NCI-H748 (cell line): ENCODE data around the gene PCLO.
A peak's percentile ranks its signal among the peaks of the same experiment; 100 is the strongest.

Experiments
- DNase-seq: peaks from one replicate; lab custom pipeline; 2025; ENCODE audit not compliant: unreplicated experiment; lab: John Stamatoyannopoulos, UW

PCLO gene

DNA sequence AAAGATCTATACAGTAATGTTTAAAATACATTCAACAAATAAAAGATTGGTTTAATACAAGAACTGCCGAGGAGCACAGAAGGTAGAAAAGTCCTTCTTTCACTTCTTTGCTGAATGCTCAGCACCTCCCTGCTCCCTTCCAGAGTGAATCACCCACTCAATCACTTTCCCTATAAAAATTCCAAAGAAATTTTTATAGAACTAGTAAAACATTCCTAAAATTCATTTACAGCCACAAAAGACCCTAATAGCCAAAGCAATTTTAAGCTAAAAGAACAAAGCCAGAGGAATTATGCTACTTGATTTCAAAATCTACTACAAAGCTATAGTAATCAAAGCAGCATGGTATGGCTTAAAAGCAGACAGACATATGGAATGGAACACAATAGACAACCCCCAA, 320.9 kb downstream of the PCLO start:
- DNase-seq = no peak

DNA sequence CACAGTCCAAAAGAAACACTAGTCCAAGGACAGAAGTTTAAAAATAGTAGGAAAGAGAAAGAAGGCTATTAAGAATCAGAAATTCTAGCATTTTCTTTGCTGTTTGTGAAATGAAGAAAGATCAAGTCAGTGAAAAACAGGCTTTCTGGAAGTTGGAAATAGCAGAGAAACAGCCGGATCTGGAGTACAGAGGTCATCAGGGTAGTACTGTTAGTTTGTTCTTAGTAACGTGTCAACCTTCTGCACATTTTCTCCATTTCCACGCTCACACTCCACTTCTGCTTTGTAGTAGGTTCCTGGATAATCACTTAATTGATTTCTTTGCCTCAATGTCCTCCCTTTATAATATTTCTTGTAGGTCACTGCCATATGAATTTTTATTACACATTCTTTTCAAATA, 322.6 kb downstream of the PCLO start:
- DNase-seq = no peak

DNA sequence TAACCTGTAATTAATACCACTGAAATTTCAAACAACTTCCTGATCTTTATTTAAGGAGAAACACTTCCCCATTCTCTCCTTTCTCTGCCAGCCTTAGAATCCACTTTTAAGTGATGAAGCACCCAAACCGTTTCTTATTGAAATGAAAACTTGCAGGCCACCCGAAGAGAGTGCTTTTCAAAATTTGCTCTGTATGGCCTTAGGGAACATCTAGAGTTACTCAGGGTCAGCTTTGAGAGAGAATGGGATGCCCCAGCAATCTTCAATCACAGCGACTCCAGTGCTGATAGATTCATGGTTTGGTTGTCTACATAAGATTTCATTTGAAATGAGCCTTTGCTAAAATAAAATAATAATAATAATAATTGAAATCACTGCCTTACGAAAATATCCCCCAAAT, 323.1 kb downstream of the PCLO start:
- DNase-seq = no peak

DNA sequence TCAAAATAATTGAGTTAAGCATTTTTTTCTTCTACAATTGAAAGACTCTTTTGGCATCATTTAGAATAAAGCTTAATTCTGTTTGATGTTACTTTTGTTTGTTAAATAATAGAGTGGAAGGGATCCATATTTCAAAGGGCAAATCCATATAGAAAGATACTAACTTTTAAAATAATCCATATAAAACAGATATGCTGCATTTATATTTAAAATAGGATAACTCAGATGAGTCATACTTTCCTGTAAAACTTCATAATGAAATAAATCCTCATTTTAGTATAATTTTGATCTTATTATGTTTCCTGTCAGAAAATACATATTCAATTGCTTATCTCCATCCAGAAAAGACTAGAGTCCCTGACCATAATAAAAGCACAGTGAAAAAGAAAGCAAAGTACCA, 323.6 kb downstream of the PCLO start:
- DNase-seq = no peak

DNA sequence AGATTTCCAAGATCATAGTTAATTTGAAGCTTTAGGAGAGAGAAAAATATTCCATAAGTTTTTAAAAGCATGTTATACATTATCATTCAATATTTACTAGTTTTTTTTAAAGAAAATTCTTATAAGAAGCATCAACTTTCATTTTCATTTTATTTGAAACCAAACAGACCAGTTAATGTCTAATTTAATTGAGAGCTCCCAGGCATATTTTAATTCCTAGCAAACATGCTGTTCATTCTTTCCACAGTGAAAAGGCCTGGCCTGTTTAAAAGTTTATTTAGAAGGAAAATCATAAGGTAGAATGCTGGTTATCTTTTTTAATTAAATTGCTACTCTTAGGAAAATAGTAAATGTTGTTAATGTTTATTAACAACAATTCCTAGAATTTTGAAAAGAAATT, 324.4 kb downstream of the PCLO start:
- DNase-seq = no peak

DNA sequence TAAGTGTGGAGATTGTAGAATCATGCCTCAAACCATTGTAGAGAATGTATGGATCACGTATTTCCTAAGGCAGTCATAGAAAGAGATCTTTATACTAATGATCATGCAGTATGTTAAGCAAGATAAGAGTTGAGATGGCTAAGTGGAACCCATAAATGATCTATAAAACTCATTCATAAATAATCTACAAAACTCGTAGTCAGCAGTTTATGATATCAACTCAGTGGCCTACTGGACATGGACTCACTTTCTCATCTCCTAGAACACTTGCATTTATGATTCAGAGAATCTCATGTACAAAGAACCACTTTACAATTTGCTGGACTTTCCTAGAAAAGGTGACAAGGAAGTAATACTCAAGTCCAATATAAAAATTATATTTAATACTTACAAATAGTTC, 339.6 kb downstream of the PCLO start:
- DNase-seq = no peak

DNA sequence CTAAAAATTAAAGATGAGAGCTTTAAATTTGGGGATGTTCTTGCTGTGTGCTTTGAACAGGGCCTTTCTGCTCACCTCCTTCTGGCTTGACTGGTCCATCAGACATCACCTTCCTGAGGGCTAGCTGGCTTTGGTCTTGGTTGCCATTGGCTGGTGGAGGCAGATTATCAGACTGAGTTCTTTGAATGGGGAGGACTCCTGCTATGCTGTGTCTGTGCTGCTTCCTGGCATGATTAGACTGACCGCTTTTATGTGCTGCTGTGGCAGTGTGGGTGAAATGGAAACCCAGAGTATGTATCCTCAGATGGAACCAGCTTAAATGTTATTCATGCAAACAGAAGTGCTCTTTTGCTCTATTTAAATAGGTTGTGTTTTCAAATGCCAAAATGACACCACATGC, 341.6 kb downstream of the PCLO start:
- DNase-seq = no peak

DNA sequence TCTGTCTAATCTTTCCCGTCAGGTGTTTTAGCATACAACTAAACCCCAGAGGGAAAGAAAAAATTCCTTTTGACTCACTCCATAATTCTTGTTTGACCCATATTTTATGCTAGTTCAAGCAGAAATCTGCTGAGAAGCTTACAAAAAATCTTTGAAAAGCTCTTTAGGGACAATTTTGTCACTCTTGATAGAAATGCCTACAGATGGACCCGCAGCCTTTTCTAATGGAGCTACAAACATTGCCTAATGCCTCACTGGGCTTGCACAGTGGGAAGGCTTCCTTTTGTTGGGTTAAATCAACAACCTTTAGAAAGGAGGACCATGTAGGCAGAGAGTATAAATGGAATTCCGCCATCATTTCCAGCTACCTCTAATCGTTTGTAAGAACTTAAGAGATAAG, 344.5 kb downstream of the PCLO start:
- DNase-seq = no peak

DNA sequence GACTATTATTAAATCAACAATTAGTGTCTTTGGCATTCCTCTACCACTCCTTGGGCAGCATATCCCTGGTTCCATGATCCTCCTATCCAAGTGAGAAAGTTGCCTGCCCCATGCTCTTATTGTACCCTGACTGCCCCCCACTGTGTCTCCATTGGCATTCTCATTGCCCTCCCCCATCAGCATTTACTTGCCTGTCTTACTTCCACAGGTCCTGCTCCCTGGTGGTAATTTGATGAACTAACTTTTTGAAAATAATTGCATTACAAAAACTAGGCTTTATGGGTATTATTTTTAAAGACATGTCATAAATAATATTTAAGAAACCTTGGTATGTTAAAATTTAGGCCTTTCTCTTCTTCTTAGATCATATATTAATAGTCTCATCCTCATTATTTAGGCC, 346.4 kb downstream of the PCLO start:
- no peak for DNase-seq

DNA sequence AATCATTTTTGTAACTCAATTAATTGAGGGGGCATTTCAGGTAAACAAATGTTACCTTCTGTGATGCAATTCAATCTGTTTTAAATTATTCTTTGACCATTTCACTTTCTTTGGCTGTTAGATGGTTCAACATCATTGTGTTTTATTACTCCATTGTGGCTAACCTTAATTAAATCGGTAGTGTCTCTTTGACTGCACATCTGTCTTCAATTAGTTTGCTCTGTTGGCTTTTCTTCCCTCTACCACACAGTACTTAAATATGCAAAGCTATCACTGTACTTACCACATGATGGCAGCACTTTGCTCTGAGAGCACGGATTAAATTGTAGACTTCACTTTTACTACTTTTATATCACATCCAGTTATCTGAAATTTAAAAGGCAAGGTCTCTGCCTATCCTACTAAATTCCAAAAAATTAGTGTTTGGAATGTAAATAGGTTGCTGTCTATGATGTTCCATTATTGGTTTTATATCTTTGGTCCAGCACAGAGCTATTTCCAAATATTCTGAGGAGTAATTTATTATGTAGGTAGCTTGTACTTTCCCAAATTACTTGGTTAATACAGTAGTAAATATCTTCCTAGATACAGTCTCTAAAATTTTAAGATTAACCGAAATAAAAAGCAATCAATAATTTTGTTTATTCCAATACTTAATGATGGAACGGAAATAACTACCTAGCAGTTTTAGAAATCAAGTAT, 352.0 kb downstream of the PCLO start:
- peak; percentile 74 for DNase-seq

DNA sequence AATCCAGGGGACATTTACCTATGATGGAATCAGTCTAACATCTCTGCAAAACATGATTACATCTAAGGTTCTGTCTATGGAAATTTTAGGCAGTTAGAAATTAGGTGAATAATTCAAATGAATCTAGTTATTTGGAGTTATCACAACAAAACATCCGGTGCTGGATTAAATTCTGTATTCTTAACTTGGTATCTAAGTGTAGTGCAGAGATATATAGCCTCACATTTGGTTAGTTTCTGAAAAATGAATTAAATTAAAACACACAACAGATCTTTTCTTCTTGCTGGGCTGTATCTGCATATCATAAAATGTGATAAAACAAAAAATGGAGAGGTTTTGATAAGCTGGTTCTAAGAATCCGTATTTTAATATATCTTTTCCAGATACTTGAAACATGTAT, 354.1 kb downstream of the PCLO start:
- DNase-seq = no peak

DNA sequence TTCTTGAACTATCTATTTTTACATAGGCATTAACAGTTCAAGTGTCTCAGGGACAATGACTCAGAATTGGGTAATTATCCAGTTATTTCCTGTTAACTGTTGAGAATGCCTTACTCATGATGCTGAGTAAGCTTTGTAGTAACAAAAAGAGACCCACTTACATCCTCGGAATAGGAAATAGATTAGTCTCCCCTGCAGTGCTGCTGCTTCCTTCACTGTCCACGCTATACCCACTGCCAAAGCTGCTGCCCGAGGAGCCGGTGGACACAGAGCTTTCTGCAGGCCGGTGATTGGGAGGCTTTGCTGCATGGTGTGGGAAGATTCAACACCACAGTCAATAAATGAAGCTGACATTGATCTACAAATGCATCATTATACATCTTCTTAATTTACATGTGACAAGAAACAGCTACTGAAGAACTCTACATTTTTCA, 357.1 kb downstream of the PCLO start:
- peak; percentile 68 for DNase-seq

DNA sequence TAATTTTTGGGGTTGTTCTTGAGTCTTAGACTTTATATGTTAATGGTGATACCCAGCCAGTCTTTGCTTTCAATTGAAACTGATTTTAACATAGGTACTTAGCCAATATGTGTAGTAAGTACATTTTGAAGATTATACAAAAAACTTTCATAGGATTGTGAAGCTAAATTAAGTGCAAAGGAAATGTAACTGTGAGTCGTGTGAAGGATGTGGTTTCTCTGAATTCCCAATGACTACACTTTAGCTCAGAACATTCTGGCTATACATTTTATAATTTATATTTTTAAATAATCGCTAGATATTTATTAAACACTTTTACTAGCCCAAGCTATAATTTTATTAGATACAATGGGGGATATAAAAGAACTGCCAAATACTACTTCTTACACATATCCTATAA, 359.3 kb downstream of the PCLO start:
- DNase-seq = no peak

DNA sequence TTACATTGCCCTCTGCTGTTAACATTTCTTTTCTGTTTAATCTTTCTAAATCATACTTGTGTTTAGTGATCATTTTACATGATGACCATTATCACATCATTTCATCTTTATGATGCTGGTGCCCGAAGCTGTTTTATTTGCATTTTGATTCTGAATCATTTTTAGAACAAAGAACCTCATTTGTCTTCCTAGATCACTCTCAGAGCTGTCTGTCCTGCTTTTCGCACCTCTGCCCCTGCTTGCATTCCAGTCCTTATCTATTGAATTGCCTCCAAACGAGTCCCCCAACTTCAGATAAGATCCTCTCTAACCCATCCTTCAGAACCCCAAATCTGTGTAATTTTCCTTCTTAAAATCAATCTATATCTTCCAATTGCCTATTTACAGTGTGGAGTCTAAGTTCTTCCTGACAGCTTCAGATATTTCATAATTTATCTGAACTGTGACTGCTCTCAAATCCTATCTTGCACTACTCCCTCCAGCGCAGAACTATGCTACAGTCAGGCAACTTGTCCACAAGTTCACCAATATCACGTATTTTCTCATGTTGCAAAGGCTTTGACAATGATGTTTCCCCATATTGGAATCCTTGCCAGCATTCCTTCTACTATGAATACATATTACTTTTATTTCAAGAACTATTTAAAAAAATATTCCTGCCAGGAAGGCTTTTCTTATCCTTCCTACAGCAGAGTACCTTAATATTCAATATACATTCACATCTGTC, 372.6 kb downstream of the PCLO start:
- no peak for DNase-seq

DNA sequence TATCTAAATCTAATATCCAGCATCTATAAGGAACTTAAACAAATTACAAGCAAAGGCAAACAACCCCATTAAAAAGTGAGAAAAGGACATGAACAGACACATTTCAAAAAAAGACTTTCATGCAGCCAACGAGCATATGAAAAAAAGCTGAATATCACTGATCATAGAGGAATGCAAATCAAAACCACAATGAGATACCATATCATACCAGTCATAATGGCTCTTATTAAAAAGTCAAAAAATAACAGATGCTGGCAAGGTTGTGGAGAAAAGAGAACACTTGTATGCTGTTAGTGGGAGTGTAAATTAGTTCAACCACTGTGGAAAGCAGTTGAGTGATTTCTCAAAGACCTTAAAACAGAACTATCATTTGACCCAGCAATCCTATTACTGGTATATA, 384.7 kb downstream of the PCLO start:
- no peak for DNase-seq

DNA sequence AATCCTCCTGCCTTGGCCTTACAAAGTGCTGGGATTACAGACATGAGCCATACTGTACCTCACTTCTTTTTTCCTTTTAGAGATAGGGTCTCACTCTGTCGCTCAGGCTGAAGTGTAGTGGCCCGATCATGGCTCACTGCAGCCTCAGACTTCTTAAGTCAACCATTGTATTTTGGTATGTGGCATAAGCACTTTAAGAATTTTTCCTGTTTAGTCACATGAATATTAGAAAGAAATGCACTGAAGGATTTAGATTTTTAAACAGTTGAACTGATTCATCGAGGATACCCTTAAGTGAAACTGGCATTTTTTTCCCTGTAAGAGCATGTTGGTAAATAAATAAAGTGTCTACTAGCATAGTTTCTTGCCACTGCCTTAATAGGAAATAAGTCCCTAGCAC, 399.8 kb downstream of the PCLO start:
- DNase-seq = no peak

DNA sequence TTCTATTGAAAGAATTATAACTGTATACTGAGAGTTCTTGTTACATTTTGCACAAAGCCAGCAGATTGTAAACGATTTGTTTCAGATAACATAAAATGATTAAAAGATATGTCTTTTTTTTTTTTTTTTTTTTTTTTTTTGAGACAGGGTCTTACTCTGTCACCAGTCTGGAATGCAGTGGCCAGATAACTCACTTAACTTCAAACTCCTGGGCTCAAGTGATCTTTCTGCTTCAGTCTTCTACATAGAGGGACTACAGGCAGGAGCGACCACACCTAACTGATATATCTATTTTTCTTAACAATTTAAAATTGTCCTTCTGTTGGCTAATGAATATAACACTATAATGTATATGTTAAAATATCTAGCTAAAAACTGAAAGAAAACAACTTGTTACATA, 401.9 kb downstream of the PCLO start:
- DNase-seq = no peak

DNA sequence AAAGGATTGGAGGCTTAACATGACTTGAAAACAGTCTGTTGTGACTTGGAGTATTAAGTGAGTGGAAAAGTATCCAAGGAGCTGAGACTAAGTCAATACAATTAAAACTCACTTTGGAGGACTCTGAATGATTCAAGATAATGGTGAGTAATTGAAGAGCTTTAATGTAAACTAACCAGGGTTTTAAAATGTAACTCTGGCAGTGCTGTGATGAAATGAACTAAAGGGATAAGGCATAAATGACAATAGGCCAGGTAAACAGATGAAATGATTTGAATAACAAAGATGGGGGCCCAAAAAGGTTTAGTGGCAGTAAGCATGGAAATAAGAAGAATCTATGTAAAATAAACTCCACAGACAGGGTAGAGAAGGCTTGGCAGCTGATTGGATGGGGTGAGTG, 402.6 kb downstream of the PCLO start:
- DNase-seq = no peak

DNA sequence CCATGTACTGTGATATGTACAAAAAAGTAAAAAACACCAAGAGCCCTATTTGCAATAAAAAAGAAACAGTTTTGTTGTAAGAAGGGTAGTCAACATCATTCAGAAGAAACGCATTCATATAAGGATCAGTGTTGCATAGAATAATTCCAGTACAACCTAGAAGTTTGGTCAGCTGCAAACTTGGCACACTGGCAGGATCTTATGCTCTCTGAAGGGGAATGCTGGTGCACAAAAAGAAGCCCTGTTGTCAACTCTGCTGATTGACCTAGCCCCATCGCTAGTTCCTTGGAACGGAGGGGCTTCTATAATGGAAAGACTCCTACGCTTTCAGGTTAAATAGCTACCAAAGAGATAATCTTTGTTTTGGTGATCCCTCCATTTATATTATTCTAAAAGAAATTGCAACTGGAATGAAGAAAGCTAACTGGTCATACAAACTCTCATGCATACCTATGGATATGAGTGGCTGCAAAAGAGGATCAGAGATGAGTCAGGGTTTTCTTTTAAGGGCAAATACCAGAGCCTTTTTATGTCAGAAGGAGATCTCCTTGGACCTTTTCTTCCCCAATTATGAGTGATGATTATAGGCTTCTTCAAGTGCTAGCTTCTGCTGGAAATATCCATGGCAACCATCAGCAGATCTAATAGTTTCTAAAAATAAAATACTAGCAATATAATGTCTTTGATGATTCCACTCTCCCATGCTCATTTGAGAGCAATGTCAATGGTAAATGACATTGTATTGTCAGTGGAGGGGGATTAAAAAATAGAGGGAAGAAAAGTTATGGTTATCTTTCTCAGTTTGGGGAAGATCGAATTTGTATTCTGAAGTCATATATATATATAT, 406.8 kb downstream of the PCLO start:
- DNase-seq = no peak

DNA sequence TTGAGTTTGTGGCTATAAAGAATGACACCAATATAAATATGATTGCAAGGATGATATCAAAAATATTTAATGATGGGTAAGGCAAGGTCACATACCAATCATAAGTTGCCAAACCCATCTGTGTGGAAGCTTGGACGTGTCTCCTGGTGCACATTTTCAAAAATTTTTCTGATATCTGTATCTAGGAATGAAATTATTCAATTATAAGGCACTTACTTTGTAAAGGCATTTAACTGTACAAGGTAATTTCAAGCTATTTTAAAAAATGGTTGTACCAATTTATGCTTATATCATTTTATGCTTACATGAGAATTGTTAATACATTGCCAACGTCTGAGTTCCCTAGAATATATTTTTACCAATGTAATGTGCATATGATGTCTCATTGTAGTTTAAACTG, 412.7 kb downstream of the PCLO start:
- DNase-seq = no peak

DNA sequence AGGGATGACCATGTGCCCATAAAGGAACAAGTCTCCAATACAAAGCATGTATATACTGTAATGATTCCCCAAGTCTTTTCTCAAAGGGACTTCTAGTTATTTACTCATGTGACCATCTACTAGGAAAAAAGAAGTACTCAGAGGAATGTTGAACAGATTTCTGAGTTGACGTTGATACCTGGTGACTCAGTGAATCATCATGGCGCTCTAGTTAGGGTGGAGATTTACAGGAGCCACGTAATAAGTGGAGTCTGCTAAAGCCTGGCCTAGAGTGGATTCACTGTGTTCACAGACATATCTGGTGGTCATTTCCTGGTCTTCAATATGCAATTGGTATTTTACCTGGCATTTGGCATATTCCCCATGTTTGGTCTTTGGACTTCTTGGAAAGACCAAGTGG, 416.9 kb downstream of the PCLO start:
- DNase-seq = no peak

DNA sequence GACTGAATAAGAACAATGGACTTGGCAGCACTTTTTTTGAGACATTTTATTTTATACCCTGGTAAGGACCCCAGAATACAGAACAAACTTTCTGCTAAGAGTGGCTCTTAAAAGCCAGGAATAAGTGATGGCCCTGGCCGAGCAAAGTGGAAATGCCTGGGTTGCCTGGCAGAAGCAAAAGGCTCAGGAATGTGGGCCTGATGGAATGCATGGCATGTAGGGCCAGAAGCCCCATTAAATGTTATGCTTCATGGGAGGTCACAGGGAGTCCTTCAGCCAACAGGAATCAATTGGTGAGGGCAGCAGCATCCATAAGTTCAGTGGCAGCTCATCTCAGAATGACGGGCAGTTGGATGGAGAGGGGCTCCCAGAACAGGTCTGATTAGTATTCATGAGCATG, 417.6 kb downstream of the PCLO start:
- no peak for DNase-seq
